Nephron progenitor cell (in vitro differentiated cells): ENCODE results near the gene APOL4.

Experiments used
- DNase-seq: peaks from one replicate; pipeline ENCODE4 v3.0.0; 2021
- H3K27ac Mint-ChIP-seq: 2 replicates; pipeline ENCODE4 v1.8.0; 2021; ENCODE audit warnings: mild to moderate bottlenecking, moderate library complexity, mixed read lengths
- H3K27me3 Mint-ChIP-seq: 2 replicates; pipeline ENCODE4 v1.8.0; 2021; ENCODE audit warnings: mild to moderate bottlenecking, low read depth, mixed read lengths; ENCODE audit not compliant: poor library complexity
- H3K36me3 Mint-ChIP-seq: 2 replicates; pipeline ENCODE4 v1.8.0; 2021; ENCODE audit warnings: low read depth, mixed read lengths
- H3K4me1 Mint-ChIP-seq: 2 replicates; pipeline ENCODE4 v1.8.0; 2021; ENCODE audit warnings: mixed read lengths
- H3K4me3 Mint-ChIP-seq: 2 replicates; pipeline ENCODE4 v1.8.0; 2021; ENCODE audit warnings: mild to moderate bottlenecking, moderate library complexity, mixed read lengths
- H3K9me3 Mint-ChIP-seq: 2 replicates; pipeline ENCODE4 v1.8.0; 2021; ENCODE audit warnings: mild to moderate bottlenecking, moderate library complexity, mixed read lengths
- TF ChIP-seq, protein P1 (sequence below): fragments of 200-600 bp; sonication (generic); IDR thresholded peaks from 2 replicates; pipeline ENCODE4 v1.5.0; 2021; ENCODE audit warnings: antibody characterized with exemption

Gene APOL4

DNA sequence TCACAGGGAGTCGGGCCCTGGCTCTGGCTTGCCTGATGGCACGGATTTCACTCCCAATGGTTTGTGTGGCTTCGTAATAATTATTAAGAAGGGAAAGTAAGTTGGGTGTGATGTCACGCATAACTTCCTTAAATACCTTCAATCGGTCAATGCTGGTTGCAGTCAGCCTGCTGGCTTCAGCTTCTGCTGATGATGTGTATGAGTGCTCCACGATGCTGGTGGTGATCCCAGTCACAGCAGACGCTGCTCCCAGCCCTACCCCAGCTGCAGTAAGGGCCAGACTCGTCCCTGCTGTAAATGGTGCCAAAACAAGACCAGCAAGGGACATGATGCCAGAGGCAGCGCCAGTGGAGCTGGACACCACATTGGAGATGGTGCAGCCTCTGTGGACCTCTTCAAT, 60.1 kb downstream of the APOL4 start:
- no peak for DNase-seq
- Mint-ChIP-seq H3K4me3 (no peak overlapping the region), H3K4me1 (peaks cover 38% of the 10 kb centered on the region), H3K36me3 (no peaks in the 10 kb centered on the region), H3K27ac (no peak overlapping the region), H3K9me3 (no peaks in the 10 kb centered on the region), H3K27me3 (peaks cover 8% of the 10 kb centered on the region)
- TF ChIP-seq, protein P1, sequence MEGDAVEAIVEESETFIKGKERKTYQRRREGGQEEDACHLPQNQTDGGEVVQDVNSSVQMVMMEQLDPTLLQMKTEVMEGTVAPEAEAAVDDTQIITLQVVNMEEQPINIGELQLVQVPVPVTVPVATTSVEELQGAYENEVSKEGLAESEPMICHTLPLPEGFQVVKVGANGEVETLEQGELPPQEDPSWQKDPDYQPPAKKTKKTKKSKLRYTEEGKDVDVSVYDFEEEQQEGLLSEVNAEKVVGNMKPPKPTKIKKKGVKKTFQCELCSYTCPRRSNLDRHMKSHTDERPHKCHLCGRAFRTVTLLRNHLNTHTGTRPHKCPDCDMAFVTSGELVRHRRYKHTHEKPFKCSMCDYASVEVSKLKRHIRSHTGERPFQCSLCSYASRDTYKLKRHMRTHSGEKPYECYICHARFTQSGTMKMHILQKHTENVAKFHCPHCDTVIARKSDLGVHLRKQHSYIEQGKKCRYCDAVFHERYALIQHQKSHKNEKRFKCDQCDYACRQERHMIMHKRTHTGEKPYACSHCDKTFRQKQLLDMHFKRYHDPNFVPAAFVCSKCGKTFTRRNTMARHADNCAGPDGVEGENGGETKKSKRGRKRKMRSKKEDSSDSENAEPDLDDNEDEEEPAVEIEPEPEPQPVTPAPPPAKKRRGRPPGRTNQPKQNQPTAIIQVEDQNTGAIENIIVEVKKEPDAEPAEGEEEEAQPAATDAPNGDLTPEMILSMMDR = no peak
